Measurements from ENCODE around the gene BUD23.
"Not testable (repeated sequence)": the region's sequence is repeated elsewhere in the genome, so short reads cannot be mapped to it uniquely, and the experiment has no call there.

BUD23 gene

DNA sequence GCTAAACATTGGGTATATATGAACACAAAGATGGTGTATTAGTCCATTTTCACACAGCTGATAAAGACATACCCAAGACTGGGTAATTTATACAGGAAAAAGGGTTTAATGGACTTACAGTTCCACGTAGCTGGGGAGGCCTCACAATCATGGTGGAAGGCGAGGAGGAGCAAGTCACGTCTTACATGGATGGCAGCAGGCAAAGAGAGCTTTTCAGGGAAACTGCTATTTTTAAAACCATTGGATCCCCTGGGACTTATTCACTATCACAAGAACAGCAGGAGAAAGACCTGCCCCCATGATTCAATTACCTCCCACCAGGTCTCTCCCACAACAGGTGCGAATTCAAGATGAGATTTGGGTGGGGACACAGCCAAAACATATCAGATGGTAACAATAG, 28.1 kb upstream of the BUD23 start:
- H3K4me1 Mint-ChIP-seq, H3K27ac Mint-ChIP-seq, H3K9me3 Mint-ChIP-seq, H3K4me3 Mint-ChIP-seq, H3K36me3 Mint-ChIP-seq, ATAC-seq: not testable (repeated sequence)
- peaks cover 47% of the 10 kb centered on the region for H3K27me3 Mint-ChIP-seq

DNA sequence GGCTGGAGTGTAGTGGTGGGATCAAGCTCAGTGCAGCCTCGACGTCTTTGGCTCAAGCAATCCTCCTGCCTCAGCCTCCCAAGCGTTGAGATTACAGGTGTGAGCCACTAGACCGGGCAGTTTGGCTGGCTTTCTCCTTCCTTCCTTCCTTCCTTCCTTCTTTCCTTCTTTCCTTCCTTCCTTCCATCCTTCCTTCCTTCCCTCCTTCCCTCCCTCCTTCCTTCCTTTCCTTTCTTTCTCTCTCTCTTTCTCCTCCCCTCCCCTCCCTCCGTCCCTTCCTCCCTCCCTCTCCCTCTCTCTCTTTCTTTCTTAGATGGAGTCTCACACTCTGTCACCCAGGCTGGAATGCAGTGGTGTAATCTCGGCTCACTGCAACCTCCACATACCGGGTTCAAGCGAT, 23.4 kb upstream of the BUD23 start:
- Mint-ChIP-seq H3K9me3 (peaks cover 9% of the 10 kb centered on the region), H3K27me3 (peaks cover 56% of the 10 kb centered on the region), H3K36me3 (peaks cover 6% of the 10 kb centered on the region), H3K4me3 (no peak overlapping the region), H3K27ac (no peak overlapping the region), H3K4me1 (no peaks in the 10 kb centered on the region)
- ATAC-seq = no peak

- H3K4me1 Mint-ChIP-seq, H3K9me3 Mint-ChIP-seq, H3K4me3 Mint-ChIP-seq, H3K27ac Mint-ChIP-seq, H3K36me3 Mint-ChIP-seq, ATAC-seq: not testable (repeated sequence)
- H3K27me3 Mint-ChIP-seq = peaks cover 56% of the 10 kb centered on the region
Measured at GRCh38 chr7:73660594-73660993, 22.8 kb upstream of the BUD23 start.

- no peak overlapping the region for H3K4me3 Mint-ChIP-seq
- peaks cover 7% of the 10 kb centered on the region for H3K9me3 Mint-ChIP-seq
- peaks cover 10% of the 10 kb centered on the region for H3K4me1 Mint-ChIP-seq
- no peak overlapping the region for H3K27ac Mint-ChIP-seq
- H3K27me3 Mint-ChIP-seq = peaks cover 65% of the 10 kb centered on the region
- ATAC-seq = no peak
- peaks cover 6% of the 10 kb centered on the region for H3K36me3 Mint-ChIP-seq
Measured at GRCh38 chr7:73663033-73663432, 20.4 kb upstream of the BUD23 start.

DNA sequence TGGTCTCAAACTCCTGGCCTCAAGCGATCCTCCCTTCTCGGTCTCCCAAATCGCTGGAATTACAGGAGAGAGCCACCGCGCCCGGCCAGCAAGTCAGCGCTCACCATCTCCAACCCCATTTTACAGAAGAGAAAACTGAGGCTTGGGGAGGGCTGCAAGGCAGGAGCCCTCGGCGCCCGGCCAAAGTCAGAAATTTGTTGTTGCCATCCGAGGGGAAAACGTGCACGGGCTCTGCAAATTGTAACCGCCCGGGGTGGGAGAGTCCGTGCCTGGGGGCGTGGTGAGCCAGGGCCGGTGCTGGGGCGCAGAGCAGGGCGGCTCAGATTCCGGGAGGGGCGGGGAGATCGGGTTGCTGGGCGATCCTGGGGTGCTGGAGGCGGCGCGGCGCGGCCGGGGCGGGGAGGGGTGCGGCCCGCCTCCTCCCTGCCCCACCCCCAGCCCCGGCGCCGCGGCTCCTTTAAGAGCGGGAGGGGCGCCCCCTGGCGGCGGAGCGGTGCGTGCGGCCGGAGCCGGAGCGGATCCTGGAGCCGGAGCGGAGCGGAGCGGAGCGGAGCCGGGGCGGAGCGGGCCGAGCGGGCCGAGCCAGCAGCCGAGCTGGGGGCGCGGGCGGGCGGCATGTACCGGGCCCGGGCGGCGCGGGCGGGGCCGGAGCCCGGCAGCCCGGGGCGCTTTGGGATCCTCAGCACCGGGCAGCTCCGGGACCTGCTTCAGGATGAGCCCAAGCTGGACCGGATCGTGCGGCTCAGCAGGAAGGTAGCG, 15.9 kb upstream of the BUD23 start, which contains the start of gene VPS37D:
VPS37D (plus strand) TSS at position 488 of the 759 bp plus-strand sequence; CDS start at position 616, 128 bp downstream.
- Mint-ChIP-seq H3K9me3 (peaks cover 7% of the 10 kb centered on the region), H3K27ac (peak within 1 kb of the TSS; percentile 9), H3K27me3 (peaks cover 62% of the 10 kb centered on the region), H3K4me1 (peaks cover 26% of the 10 kb centered on the region), H3K36me3 (peaks cover 6% of the 10 kb centered on the region), H3K4me3 (peak within 1 kb of the TSS; percentile 83)
- ATAC-seq = peak; percentile 96

GRCh38 chr7:73668103-73668885, 15.1 kb upstream of the BUD23 start:
- Mint-ChIP-seq H3K4me3 (peak overlapping the region; percentile 25), H3K4me1 (peaks cover 26% of the 10 kb centered on the region), H3K9me3 (peaks cover 2% of the 10 kb centered on the region), H3K27ac (peak overlapping the region; percentile 9), H3K36me3 (peaks cover 2% of the 10 kb centered on the region), H3K27me3 (peaks cover 54% of the 10 kb centered on the region)
- peak; percentile 21 for ATAC-seq

DNA sequence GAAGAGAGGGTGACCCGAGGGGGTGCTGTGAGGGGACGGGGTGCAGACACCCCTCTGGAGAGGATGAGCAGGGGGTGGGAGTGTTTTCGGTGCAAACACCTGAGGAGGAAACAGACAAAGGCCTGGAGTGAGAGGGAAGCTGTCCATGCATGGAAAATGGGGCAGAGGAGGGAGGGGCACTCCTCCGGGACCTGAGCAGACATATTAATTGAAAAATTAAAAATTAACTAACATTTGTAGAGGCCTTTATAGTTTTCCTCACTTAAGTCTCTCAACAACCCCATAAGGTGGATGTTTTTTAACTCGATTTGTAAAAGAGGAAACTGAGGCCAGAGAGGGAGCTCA, 14.5 kb upstream of the BUD23 start:
- H3K4me3 Mint-ChIP-seq = peak overlapping the region; percentile 17
- H3K27me3 Mint-ChIP-seq = peaks cover 48% of the 10 kb centered on the region

DNA sequence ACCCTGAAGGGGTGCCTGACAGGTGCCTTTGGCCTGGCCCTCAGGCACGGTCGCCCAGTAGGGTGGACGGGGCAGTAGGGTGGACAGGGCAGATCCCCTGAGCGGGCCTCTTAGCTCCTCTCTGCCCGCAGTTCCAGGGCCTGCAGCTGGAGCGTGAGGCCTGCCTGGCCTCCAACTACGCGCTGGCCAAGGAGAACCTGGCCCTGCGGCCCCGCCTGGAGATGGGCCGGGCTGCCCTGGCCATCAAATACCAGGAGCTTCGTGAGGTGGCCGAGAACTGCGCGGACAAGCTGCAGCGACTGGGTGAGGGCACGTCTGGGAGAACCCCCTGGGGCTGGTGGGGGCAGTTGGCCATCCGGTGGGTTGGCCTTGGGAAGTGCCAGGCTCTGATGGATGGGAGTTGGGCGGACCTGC, 14.1 kb upstream of the BUD23 start:
- H3K27ac Mint-ChIP-seq = peak overlapping the region; percentile 53
- peaks cover 26% of the 10 kb centered on the region for H3K4me1 Mint-ChIP-seq
- H3K36me3 Mint-ChIP-seq = no peaks in the 10 kb centered on the region
- no peak for ATAC-seq
- peaks cover 44% of the 10 kb centered on the region for H3K27me3 Mint-ChIP-seq
- no peak overlapping the region for H3K4me3 Mint-ChIP-seq
- H3K9me3 Mint-ChIP-seq = no peaks in the 10 kb centered on the region

More for the DNA sequence above, 14.5 kb upstream of the BUD23 start:
- Mint-ChIP-seq H3K36me3 (no peaks in the 10 kb centered on the region), H3K9me3 (no peaks in the 10 kb centered on the region), H3K27ac (peak overlapping the region; percentile 9), H3K4me1 (peaks cover 26% of the 10 kb centered on the region)
- ATAC-seq = no peak

- H3K27ac Mint-ChIP-seq = peak overlapping the region; percentile 53
- no peak overlapping the region for H3K4me3 Mint-ChIP-seq
- peaks cover 38% of the 10 kb centered on the region for H3K27me3 Mint-ChIP-seq
- H3K9me3 Mint-ChIP-seq = no peaks in the 10 kb centered on the region
- peaks cover 26% of the 10 kb centered on the region for H3K4me1 Mint-ChIP-seq
- ATAC-seq = no peak
- no peaks in the 10 kb centered on the region for H3K36me3 Mint-ChIP-seq
Measured at GRCh38 chr7:73669858-73670385, 13.5 kb upstream of the BUD23 start.

GRCh38 chr7:73671322-73671661, 12.1 kb upstream of the BUD23 start:
- Mint-ChIP-seq H3K27ac (no peak overlapping the region), H3K27me3 (peaks cover 24% of the 10 kb centered on the region), H3K4me1 (peaks cover 21% of the 10 kb centered on the region), H3K4me3 (no peak overlapping the region), H3K36me3 (no peaks in the 10 kb centered on the region), H3K9me3 (no peaks in the 10 kb centered on the region)
- ATAC-seq = no peak

DNA sequence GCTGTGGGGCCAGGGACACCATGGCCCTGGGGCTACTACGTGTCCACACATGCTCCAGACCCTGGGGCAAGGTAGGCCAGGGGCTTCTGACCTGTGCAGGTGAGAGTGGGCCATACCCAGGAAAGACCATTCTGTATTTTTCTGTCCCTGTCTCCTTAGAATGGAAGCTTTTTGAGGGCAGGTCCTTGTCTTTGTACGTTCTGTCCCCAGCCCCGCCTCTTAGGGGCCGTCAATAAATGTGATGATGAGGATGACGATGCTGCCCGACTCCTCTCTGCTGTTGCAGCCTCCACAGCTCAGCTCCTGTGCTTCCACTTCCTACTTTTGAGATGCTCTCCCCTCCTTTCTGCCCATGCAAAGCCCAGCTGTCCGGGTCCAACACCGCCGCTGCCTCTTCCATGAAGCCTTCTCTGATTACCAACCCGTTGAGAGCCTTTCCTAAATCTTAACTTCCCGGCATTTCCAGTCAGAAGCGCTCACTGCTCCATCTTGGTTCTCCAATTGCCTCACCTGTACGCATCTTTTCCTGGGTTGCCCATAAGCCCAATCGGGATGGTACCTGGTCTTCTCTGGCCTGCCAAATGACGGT, 11.4 kb upstream of the BUD23 start:
- Mint-ChIP-seq H3K9me3 (no peaks in the 10 kb centered on the region), H3K27ac (no peak overlapping the region), H3K4me3 (no peak overlapping the region), H3K4me1 (peaks cover 21% of the 10 kb centered on the region), H3K36me3 (no peaks in the 10 kb centered on the region), H3K27me3 (peaks cover 22% of the 10 kb centered on the region)
- ATAC-seq = no peak

DNA sequence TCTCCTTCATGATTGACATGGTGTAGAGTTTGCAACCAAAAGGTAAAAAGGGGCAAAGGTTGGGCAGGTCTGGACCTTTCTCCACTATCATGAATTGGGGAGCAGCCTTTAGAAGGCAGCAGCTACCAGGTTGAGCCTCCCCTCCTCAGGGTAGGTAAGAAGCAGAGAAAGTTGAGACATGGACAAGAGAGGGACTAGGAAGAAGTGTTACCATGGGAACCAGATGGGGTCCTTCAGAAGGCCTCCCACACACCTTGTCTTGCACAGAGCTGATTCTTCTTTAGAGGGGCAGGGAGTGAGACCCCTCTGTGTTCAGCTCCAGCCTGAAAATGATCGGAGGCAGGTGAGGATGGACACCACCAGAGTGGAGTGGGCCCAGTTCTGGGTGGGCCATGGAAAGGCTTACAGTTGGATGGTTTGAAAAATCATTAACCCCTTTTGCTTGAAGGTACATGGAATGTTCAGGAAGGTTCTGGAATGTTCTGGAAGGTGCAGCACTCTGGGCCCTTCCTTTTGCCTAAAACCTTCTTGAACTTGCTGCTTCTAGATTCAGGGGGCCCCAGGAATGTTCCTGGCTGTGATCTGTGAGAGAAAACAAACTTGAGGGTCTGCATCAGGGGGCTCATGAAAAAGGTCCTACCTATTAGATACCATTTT, 8.8 kb upstream of the BUD23 start:
- peaks cover 5% of the 10 kb centered on the region for H3K27me3 Mint-ChIP-seq
- peaks cover 10% of the 10 kb centered on the region for H3K4me1 Mint-ChIP-seq
- no peak for ATAC-seq
- H3K36me3 Mint-ChIP-seq = peaks cover 15% of the 10 kb centered on the region
- no peak overlapping the region for H3K4me3 Mint-ChIP-seq
- H3K27ac Mint-ChIP-seq = no peak overlapping the region
- H3K9me3 Mint-ChIP-seq = no peaks in the 10 kb centered on the region

DNA sequence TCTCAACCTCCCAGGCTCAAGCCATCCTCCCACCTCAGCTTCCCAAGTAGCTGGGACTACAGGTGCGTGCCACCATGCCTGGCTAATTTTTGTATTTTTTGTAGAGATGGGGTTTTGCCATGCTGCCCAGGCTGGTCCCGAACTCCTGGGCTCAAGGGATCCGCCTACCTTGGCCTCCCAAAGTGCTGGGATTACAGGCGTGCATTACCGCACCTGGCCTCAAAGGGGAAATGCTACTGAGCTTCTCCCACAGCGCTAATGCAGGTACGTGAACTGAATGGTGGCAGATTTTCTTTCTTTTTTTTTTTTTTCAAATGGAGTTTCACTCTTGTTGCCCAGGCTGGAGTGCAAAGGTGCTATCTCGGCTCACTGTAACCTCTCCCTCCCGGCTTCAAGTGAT, 7.3 kb upstream of the BUD23 start:
- not testable (repeated sequence) for ATAC-seq, H3K9me3 Mint-ChIP-seq, H3K27ac Mint-ChIP-seq, H3K4me3 Mint-ChIP-seq, H3K27me3 Mint-ChIP-seq
- peaks cover 15% of the 10 kb centered on the region for H3K36me3 Mint-ChIP-seq
- peaks cover 18% of the 10 kb centered on the region for H3K4me1 Mint-ChIP-seq

GRCh38 chr7:73678862-73679261, 4.5 kb upstream of the BUD23 start:
- Mint-ChIP-seq H3K36me3 (peaks cover 21% of the 10 kb centered on the region), H3K4me3 (no peak overlapping the region), H3K9me3 (no peaks in the 10 kb centered on the region), H3K4me1 (peaks cover 40% of the 10 kb centered on the region), H3K27me3 (no peaks in the 10 kb centered on the region), H3K27ac (no peak overlapping the region)
- ATAC-seq = no peak

DNA sequence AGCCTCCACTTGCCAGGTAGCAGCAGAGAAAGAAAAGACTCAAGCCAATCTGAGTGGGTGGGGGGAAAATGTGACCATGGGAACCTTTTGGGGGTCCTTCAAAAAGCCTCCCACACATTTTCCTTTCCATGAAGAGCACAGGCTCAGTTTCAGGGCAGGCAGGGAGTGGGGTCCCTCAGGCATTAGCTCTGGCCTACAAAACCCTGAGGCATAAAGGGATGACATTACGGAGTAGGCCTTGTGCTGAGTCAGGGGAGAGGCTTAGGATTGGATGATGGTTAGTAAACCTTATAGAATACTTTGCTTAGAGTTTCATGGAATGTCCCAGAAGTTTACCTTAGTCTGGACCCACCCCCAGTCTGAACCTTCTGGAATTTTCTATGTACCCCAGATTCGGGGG, 3.7 kb upstream of the BUD23 start:
- no peak overlapping the region for H3K27ac Mint-ChIP-seq
- peaks cover 22% of the 10 kb centered on the region for H3K36me3 Mint-ChIP-seq
- no peaks in the 10 kb centered on the region for H3K9me3 Mint-ChIP-seq
- H3K27me3 Mint-ChIP-seq = no peaks in the 10 kb centered on the region
- no peak for ATAC-seq
- H3K4me1 Mint-ChIP-seq = peaks cover 44% of the 10 kb centered on the region
- H3K4me3 Mint-ChIP-seq = no peak overlapping the region

Data from stimulated activated memory B cell treated with anti-CD40 and anti-IgM and Interleukin-4, amounts not matched to agents 10 μg/mL and 1 μg/mL and 100 μg/mL, for 72 hours (primary cell).